RWPE2 (cell line): ENCODE data around the gene SLC39A12.

Experiments used
- ATAC-seq: fragments of 200-7000 bp; cut with Tn5 transposase; 3 replicates; pipeline ENCODE4 v1.9.1; 2021; ENCODE audit warnings: low read depth
- DNase-seq: peaks from one replicate; pipeline ENCODE4 v3.0.0-alpha.2; 2020; ENCODE audit warnings: low spot score
- H3K27ac ChIP-seq: fragments of 450-650 bp; 2 replicates; pipeline ENCODE4 v1.5.1; 2017; ENCODE audit warnings: mild to moderate bottlenecking; ENCODE audit not compliant: poor library complexity, severe bottlenecking
- H3K27me3 ChIP-seq: fragments of 250-450 bp; sonication (Bioruptor Pico); 2 replicates; pipeline ENCODE4 v1.5.1; 2021; ENCODE audit warnings: mild to moderate bottlenecking, moderate library complexity; ENCODE audit not compliant: insufficient read depth, poor library complexity, severe bottlenecking
- H3K36me3 ChIP-seq: fragments of 250-450 bp; sonication (Bioruptor Pico); 2 replicates; pipeline ENCODE4 v1.5.1; 2020; ENCODE audit warnings: low read depth, mild to moderate bottlenecking, moderate library complexity
- H3K4me1 ChIP-seq: fragments of 250-450 bp; sonication (Bioruptor Pico); 2 replicates; pipeline ENCODE4 v1.5.1; 2021; ENCODE audit warnings: mild to moderate bottlenecking, moderate library complexity; ENCODE audit not compliant: insufficient read depth, poor library complexity, severe bottlenecking
- H3K4me3 ChIP-seq: fragments of 250-450 bp; sonication (Bioruptor Pico); 2 replicates; pipeline ENCODE4 v1.5.1; 2021; ENCODE audit warnings: mild to moderate bottlenecking, moderate library complexity; ENCODE audit not compliant: severe bottlenecking
- H3K9me3 ChIP-seq: fragments of 250-450 bp; sonication (Bioruptor Pico); 2 replicates; pipeline ENCODE4 v1.5.1; 2021; ENCODE audit warnings: mild to moderate bottlenecking, moderate library complexity; ENCODE audit not compliant: severe bottlenecking
- TF ChIP-seq, protein P1 (sequence below): fragments of 450-650 bp; IDR thresholded peaks from one replicate; pipeline ENCODE4 v1.5.1; 2017; ENCODE audit warnings: mild to moderate bottlenecking, moderate library complexity; ENCODE audit not compliant: poor library complexity, severe bottlenecking

Gene SLC39A12

DNA sequence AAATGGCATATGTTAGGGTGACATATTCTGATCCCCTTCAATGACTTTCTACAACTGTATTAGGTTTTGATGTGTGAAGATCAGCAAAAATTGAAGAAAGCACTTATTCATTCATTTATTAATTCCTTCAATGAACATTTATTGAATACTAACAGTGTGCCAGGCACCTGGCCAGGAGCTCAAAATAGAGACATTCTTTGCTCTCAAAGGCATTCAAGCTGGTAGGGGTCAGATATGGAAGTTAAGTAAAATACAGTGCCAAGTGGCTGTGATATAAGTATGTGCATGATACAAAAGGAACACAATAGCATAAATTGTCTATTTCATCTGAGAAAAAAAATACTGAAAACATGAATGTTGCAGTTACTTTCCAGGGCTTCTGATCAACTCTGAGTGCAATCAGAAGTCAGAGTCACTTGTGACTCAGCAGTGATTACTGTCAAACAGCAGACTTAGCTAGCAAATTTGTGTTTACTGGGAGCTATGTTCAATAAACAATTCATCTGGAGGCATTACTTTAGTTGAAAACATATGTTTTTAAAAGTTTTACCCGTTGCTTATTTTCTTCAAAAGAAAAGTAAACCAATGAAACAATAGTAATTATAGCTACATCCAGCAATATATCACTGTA is 128.1 kb downstream of the SLC39A12 start:
- H3K4me3 ChIP-seq: no peak overlapping the region
- no peaks in the 10 kb centered on the region for H3K9me3 ChIP-seq
- DNase-seq (no peak), ATAC-seq (no peak)
- no peaks in the 10 kb centered on the region for H3K4me1 ChIP-seq
- H3K27ac ChIP-seq: no peak overlapping the region
- H3K36me3 ChIP-seq: no peaks in the 10 kb centered on the region
- TF ChIP-seq, protein P1, sequence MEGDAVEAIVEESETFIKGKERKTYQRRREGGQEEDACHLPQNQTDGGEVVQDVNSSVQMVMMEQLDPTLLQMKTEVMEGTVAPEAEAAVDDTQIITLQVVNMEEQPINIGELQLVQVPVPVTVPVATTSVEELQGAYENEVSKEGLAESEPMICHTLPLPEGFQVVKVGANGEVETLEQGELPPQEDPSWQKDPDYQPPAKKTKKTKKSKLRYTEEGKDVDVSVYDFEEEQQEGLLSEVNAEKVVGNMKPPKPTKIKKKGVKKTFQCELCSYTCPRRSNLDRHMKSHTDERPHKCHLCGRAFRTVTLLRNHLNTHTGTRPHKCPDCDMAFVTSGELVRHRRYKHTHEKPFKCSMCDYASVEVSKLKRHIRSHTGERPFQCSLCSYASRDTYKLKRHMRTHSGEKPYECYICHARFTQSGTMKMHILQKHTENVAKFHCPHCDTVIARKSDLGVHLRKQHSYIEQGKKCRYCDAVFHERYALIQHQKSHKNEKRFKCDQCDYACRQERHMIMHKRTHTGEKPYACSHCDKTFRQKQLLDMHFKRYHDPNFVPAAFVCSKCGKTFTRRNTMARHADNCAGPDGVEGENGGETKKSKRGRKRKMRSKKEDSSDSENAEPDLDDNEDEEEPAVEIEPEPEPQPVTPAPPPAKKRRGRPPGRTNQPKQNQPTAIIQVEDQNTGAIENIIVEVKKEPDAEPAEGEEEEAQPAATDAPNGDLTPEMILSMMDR: no peak
- no peaks in the 10 kb centered on the region for H3K27me3 ChIP-seq

DNA sequence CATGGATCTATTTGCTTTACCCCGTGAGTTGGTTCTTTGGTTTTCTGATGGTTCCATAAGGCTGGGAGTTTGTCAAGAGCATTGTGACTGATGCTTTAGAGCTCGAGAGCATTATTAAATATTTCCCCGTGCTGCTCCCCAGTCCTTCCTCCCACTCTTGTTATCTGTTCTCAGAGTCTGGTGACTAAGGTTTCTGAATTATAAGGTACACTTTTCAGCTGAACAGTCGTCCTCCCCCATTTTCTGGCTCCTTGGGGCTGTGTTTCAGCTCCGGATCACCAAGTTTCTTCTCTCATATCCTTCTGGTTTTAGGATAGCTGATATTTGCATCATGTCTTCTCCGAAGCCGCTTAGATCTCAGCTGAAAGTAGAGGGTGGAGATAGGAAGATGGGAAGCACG is 130.7 kb downstream of the SLC39A12 start:
- no peaks in the 10 kb centered on the region for H3K4me1 ChIP-seq
- no peaks in the 10 kb centered on the region for H3K27me3 ChIP-seq
- ATAC-seq (no peak), DNase-seq (no peak)
- H3K4me3 ChIP-seq: no peak overlapping the region
- H3K27ac ChIP-seq: no peak overlapping the region
- H3K9me3 ChIP-seq: no peaks in the 10 kb centered on the region
- no peaks in the 10 kb centered on the region for H3K36me3 ChIP-seq
- TF ChIP-seq, protein P1: no peak

DNA sequence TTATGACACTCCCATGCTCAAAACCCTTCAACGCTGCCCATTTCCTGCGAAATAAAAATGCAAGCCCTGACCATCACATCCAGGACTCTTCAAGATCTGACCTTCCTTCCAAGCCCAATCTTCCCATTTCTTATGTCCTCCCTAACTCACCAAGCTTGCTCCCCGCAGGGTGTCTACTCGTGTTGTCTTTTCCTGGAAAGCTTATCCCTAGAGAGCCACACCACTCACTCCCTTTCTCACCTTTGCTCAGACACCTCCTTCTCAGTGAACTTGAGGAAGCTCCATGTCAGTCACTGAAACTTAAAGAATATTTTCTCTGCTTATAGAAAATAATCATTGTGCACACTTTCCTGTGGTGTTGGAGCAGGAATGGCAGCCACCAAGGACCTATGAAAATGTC is 134.1 kb downstream of the SLC39A12 start:
- no peak for DNase-seq

DNA sequence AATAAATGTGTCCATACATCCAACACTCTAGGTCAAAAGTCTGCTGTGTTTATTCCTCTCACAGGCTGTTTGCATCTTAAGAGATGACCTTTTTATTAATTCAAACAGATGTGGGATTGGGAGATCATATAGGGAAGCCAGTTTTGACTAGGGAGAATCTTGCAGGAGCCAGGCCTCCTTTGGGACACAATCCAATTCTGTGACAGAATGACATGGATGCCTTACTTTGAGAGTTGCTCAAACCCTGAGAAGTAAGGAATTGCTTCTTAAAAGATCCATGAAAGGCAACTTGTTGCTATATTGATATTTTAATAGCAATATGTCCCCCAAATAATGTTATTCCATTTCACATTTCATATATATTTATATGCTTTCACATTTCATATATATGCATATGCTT is 135.0 kb downstream of the SLC39A12 start:
- TF ChIP-seq, protein P1: no peak
- no peaks in the 10 kb centered on the region for H3K9me3 ChIP-seq
- no peak for DNase-seq
- H3K36me3 ChIP-seq: no peaks in the 10 kb centered on the region
- H3K4me3 ChIP-seq: no peak overlapping the region
- no peaks in the 10 kb centered on the region for H3K4me1 ChIP-seq
- no peaks in the 10 kb centered on the region for H3K27me3 ChIP-seq
- ATAC-seq: no peak
- no peak overlapping the region for H3K27ac ChIP-seq

More for the DNA sequence above, 134.1 kb downstream of the SLC39A12 start:
- Histone ChIP-seq H3K4me1 (no peaks in the 10 kb centered on the region), H3K4me3 (no peak overlapping the region), H3K27me3 (no peaks in the 10 kb centered on the region), H3K27ac (no peak overlapping the region), H3K36me3 (no peaks in the 10 kb centered on the region), H3K9me3 (no peaks in the 10 kb centered on the region)
- ATAC-seq: no peak
- TF ChIP-seq, protein P1: no peak

DNA sequence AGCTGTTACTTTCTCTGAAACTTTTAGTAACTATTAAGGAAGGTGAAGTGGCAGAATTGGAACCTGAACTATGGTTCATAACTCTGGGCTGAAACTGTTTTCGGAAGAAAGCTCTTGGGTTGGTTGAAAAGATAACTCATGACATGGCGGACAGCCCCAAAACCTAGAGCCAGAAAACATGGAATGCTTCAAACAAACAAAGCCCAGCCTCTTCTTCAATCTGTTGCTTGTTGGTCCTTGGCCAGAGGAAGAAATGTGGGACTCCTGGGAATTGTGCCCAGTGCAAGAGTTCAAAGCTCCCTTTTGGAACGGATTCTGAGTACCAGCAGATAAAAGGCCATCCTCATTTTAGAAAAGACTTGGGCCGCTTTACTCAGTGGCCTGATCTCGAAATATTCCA is 135.6 kb downstream of the SLC39A12 start:
- TF ChIP-seq, protein P1: no peak
- no peak for ATAC-seq
- H3K9me3 ChIP-seq: no peaks in the 10 kb centered on the region

More for the DNA sequence above, 135.6 kb downstream of the SLC39A12 start:
- no peak for DNase-seq
- H3K27me3 ChIP-seq: no peaks in the 10 kb centered on the region
- no peaks in the 10 kb centered on the region for H3K36me3 ChIP-seq
- H3K27ac ChIP-seq: no peak overlapping the region
- no peaks in the 10 kb centered on the region for H3K4me1 ChIP-seq
- no peak overlapping the region for H3K4me3 ChIP-seq
